SK-N-SH (cell line): ENCODE results near the gene PRLH.

Experiments
- ELF1 ChIP-seq: IDR thresholded peaks from 2 replicates; pipeline ENCODE4 v1.4.0; 2012
- EP300 ChIP-seq, 2 experiments: IDR thresholded peaks; 2 replicates each; pipeline versions ENCODE4 v1.4.0 to v1.6.1; 2012; ENCODE audit warnings: borderline replicate concordance in 1 of 2, low read depth in 1 of 2, low read length in 1 of 2
- EZH2phosphoT487 ChIP-seq: fragments of 200-600 bp; sonication (generic); IDR thresholded peaks from 2 replicates; pipeline ENCODE4 v1.6.1; 2017; ENCODE audit warnings: low read depth, mixed run types, mild to moderate bottlenecking, antibody characterized with exemption, moderate library complexity, borderline replicate concordance
- GABPA ChIP-seq: IDR thresholded peaks from 2 replicates; pipeline ENCODE4 v1.4.0; 2012; ENCODE audit warnings: low read depth, mild to moderate bottlenecking
- POLR2AphosphoS5 ChIP-seq: IDR thresholded peaks from 2 replicates; pipeline ENCODE4 v1.6.1; 2012; ENCODE audit warnings: low read depth, low read length
- RAD21 ChIP-seq: IDR thresholded peaks from 2 replicates; pipeline ENCODE4 v1.6.1; 2012; ENCODE audit warnings: mild to moderate bottlenecking, low read length
- RXRA ChIP-seq: IDR thresholded peaks from 2 replicates; pipeline ENCODE4 v1.4.0; 2012; ENCODE audit warnings: low read depth, mild to moderate bottlenecking, borderline replicate concordance
- TAF1 ChIP-seq: IDR thresholded peaks from 2 replicates; pipeline ENCODE4 v1.6.1; 2012; ENCODE audit warnings: low read depth, mild to moderate bottlenecking, low read length, moderate library complexity, borderline replicate concordance
- TCF12 ChIP-seq: IDR thresholded peaks from 2 replicates; pipeline ENCODE4 v1.4.0; 2012
- TEAD4 ChIP-seq: IDR thresholded peaks from 2 replicates; pipeline ENCODE4 v1.4.0; 2012; ENCODE audit warnings: mild to moderate bottlenecking, borderline replicate concordance; ENCODE audit not compliant: insufficient read depth
- TF ChIP-seq, protein P1 (sequence below): fragments of 200-600 bp; sonication (generic); IDR thresholded peaks from 2 replicates; pipeline ENCODE4 v1.6.1; 2017; ENCODE audit warnings: antibody characterized with exemption, mild to moderate bottlenecking, moderate library complexity
- TF ChIP-seq, protein P2 (sequence below): IDR thresholded peaks from 2 replicates; pipeline ENCODE4 v1.6.1; 2012; ENCODE audit warnings: mild to moderate bottlenecking, low read depth, low read length, moderate library complexity
- TF ChIP-seq, protein P3 (sequence below): IDR thresholded peaks from 2 replicates; pipeline ENCODE4 v1.4.0; 2012; ENCODE audit warnings: low read depth
- TF ChIP-seq, protein P4 (sequence below): IDR thresholded peaks from 2 replicates; pipeline ENCODE4; 2012

DNA sequence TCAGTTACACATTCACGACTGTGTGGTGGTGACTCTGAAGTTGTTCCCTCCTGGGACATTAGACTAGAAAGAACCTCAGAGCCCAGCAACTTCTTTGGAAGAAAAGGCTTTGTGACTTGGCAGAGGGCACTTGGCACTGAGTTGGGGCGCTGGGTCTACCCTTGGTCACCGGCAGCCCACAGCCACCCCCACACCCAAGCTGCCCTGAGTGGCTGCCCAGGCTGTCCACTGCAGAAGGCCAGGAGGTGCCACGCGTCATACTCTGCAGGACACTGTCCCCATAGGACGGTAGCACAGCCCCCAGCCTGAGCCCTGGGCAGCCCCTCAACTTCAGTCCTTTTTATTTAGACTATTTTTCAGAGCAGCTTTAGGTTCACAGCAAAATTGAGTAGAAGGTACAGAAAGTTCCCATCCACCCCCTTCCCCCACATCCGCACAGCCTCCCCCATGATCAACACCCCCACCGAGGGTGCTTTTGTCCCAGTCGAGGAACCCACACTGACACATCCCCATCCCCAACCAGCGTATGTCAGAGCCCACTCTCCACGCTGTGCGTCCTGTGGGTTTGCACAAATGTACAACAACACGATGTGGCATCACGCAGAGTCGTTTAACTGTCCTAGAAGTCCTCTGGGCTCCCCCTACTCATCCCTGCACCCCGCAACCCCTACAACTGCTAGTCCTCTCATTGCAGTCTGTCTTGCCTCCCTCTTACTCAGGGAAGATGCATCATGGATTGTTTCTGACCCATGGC, 1.1 kb downstream of the PRLH start:
- TF ChIP-seq, protein P1, sequence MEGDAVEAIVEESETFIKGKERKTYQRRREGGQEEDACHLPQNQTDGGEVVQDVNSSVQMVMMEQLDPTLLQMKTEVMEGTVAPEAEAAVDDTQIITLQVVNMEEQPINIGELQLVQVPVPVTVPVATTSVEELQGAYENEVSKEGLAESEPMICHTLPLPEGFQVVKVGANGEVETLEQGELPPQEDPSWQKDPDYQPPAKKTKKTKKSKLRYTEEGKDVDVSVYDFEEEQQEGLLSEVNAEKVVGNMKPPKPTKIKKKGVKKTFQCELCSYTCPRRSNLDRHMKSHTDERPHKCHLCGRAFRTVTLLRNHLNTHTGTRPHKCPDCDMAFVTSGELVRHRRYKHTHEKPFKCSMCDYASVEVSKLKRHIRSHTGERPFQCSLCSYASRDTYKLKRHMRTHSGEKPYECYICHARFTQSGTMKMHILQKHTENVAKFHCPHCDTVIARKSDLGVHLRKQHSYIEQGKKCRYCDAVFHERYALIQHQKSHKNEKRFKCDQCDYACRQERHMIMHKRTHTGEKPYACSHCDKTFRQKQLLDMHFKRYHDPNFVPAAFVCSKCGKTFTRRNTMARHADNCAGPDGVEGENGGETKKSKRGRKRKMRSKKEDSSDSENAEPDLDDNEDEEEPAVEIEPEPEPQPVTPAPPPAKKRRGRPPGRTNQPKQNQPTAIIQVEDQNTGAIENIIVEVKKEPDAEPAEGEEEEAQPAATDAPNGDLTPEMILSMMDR: no peak
- no peak for TF ChIP-seq POLR2AphosphoS5
- no peak for TF ChIP-seq EP300 (IDR thresholded peaks at IDR 0.05; ENCODE audit: borderline replicate concordance in 1 of 2, low read depth in 1 of 2, low read length in 1 of 2)
- no peak for TF ChIP-seq GABPA
- no peak for TF ChIP-seq TEAD4
- TF ChIP-seq, protein P2, sequence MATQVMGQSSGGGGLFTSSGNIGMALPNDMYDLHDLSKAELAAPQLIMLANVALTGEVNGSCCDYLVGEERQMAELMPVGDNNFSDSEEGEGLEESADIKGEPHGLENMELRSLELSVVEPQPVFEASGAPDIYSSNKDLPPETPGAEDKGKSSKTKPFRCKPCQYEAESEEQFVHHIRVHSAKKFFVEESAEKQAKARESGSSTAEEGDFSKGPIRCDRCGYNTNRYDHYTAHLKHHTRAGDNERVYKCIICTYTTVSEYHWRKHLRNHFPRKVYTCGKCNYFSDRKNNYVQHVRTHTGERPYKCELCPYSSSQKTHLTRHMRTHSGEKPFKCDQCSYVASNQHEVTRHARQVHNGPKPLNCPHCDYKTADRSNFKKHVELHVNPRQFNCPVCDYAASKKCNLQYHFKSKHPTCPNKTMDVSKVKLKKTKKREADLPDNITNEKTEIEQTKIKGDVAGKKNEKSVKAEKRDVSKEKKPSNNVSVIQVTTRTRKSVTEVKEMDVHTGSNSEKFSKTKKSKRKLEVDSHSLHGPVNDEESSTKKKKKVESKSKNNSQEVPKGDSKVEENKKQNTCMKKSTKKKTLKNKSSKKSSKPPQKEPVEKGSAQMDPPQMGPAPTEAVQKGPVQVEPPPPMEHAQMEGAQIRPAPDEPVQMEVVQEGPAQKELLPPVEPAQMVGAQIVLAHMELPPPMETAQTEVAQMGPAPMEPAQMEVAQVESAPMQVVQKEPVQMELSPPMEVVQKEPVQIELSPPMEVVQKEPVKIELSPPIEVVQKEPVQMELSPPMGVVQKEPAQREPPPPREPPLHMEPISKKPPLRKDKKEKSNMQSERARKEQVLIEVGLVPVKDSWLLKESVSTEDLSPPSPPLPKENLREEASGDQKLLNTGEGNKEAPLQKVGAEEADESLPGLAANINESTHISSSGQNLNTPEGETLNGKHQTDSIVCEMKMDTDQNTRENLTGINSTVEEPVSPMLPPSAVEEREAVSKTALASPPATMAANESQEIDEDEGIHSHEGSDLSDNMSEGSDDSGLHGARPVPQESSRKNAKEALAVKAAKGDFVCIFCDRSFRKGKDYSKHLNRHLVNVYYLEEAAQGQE: no peak
- no peak for TF ChIP-seq RAD21
- no peak for TF ChIP-seq TAF1
- TF ChIP-seq RXRA: no peak
- no peak for TF ChIP-seq TCF12
- no peak for TF ChIP-seq EZH2phosphoT487
- TF ChIP-seq, protein P3, sequence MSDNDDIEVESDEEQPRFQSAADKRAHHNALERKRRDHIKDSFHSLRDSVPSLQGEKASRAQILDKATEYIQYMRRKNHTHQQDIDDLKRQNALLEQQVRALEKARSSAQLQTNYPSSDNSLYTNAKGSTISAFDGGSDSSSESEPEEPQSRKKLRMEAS: no peak
- TF ChIP-seq ELF1: no peak
- TF ChIP-seq, protein P4, sequence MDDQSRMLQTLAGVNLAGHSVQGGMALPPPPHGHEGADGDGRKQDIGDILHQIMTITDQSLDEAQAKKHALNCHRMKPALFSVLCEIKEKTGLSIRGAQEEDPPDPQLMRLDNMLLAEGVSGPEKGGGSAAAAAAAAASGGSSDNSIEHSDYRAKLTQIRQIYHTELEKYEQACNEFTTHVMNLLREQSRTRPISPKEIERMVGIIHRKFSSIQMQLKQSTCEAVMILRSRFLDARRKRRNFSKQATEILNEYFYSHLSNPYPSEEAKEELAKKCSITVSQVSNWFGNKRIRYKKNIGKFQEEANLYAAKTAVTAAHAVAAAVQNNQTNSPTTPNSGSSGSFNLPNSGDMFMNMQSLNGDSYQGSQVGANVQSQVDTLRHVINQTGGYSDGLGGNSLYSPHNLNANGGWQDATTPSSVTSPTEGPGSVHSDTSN: no peak
